Measurements from ENCODE around the gene PPM1G. TPM values are rescaled to one million over a fixed set of nuclear protein-coding genes. Genes with fewer than 3 reads are reported as not detected.

The PPM1G gene
- total RNA-seq, 1 donor from 2014 or later: 24.7 TPM

DNA sequence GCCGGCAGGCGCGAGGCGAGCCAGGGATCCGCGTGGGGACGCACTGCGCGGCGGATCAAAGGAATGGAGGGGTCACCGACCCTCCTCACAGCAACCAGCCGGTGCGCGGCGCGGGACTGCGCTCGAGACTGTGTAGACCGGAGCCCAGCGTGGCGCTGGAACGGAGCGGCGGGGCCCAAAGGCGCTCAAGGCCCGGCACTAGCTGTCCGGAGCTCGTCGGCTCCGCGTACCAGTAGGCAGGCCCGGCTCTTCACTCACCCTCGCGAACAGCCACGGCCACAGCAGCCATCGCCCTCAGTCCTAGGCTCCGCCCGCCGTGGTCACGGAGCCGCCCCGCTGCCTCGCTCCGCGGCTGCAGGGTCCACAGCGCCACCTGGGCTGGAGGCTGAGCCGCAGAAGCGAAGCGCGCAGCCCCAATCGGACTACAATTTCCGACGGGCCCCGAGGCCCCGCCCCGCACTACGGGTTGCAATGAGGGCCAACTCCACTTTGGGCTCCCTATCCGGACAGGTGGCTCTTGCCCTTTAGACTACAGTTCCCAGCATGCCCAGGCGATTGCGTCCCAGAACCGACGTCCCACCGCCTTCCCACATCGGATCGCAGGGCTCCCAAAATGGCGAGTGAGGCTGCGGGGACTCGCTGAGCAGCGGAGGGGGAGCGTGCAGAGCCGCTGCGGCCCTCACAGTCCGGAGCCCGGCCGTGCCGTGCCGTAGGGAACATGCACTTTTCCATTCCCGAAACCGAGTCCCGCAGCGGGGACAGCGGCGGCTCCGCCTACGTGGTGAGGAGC is 39.2 kb downstream of the PPM1G start, which contains the start of the genes EIF2B4 and SNX17:
Gene EIF2B4, minus strand, starts transcription at position 313 of the 790 bp plus-strand sequence. Its CDS starts 24 bp downstream, at position 289.
Gene SNX17, plus strand, starts transcription at position 591 of the 790 bp plus-strand sequence. Its CDS starts 128 bp downstream, at position 719.
- peak; percentile 97 to 100 for DNase-seq (ENCODE audit: low spot score in 2 of 2)
- intact Hi-C loops (cut with DNase I): loop anchor here (1.0 to 5.0 kb wide), 6 partner anchors 10 to 117 kb away; partner anchors contain the start of genes GTF3C2, IFT172, MPV17 and PPM1G
- peak within 1 kb of the TSS; percentile 70 to 84 for H3K4me3 ChIP-seq
- no peaks in the 10 kb centered on the region for H3K9me3 ChIP-seq
- TF ChIP-seq, protein P1, sequence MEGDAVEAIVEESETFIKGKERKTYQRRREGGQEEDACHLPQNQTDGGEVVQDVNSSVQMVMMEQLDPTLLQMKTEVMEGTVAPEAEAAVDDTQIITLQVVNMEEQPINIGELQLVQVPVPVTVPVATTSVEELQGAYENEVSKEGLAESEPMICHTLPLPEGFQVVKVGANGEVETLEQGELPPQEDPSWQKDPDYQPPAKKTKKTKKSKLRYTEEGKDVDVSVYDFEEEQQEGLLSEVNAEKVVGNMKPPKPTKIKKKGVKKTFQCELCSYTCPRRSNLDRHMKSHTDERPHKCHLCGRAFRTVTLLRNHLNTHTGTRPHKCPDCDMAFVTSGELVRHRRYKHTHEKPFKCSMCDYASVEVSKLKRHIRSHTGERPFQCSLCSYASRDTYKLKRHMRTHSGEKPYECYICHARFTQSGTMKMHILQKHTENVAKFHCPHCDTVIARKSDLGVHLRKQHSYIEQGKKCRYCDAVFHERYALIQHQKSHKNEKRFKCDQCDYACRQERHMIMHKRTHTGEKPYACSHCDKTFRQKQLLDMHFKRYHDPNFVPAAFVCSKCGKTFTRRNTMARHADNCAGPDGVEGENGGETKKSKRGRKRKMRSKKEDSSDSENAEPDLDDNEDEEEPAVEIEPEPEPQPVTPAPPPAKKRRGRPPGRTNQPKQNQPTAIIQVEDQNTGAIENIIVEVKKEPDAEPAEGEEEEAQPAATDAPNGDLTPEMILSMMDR (IDR thresholded peaks at IDR 0.05): peak; percentile 68 to 87 (median 83)
- H3K4me1 ChIP-seq: peaks cover 9 to 23% of the 10 kb centered on the region in 2 donors
- peak within 1 kb of the TSS; percentile 87 to 95 for H3K27ac ChIP-seq
- no peaks in the 10 kb centered on the region for H3K27me3 ChIP-seq
- peaks cover 51 to 63% of the 10 kb centered on the region in 2 donors for H3K36me3 ChIP-seq

DNA sequence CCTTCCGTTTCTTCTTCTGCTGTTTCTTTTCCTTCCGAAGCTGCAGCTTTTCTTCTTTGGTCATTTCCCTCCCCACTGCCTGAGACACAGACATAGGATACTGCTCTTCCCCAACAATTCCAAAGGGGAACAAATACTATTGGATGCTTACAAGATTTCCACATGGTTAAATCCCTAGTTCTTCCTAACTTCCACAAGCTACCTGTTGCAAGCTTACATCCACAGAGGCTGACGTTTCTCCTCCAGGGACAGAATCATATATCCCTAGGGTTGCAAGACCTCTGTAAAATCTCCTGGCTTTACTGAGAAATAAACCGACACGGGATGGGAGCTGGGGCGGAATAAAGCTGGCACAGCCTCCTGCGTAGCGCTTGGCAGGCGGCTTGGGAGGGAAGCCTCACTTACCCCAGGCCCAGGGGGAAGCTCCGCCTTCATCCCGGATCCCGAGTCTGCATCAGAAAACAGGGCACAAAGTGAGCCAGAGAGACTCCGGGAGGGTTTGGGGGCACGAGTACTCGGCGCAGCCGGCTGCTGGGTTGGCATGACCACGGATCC is 39.8 kb downstream of the PPM1G start:
- peaks cover 9 to 23% of the 10 kb centered on the region in 2 donors for H3K4me1 ChIP-seq
- no peaks in the 10 kb centered on the region for H3K9me3 ChIP-seq
- intact Hi-C loops (cut with DNase I): loop anchor here (1.0 to 5.0 kb wide), 6 partner anchors 11 to 118 kb away; partner anchors contain the start of genes GTF3C2, IFT172, MPV17 and PPM1G
- H3K4me3 ChIP-seq: peak overlapping the region; percentile 70 to 84
- peak in 1 of 2 donors; percentile 79 for DNase-seq (ENCODE audit: low spot score in 2 of 2)
- peak overlapping the region; percentile 84 to 87 for H3K27ac ChIP-seq
- H3K27me3 ChIP-seq: no peaks in the 10 kb centered on the region
- TF ChIP-seq, protein P1 (IDR thresholded peaks at IDR 0.05): no peak
- peaks cover 48 to 62% of the 10 kb centered on the region in 2 donors for H3K36me3 ChIP-seq

DNA sequence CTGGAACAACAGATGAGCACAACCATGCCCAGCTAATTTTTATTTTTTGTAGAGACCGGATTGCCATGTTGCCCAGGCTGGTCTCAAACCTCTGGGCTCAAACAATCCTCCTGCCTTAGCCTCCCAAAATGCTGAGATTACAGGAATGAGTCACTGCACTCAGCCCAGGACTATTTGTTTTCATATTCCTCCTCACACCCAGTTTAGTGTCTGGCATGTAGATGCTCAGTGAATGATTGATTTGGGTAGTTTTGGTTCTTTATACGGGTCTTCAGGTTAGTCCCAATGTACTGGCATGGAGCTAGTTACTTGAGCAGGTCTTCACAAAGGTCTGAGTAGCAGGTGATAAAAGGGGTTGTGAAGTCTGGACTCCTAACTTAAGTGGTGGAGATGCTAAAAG is 45.5 kb downstream of the PPM1G start:
- no peak for DNase-seq (ENCODE audit: low spot score in 2 of 2)
- H3K4me3 ChIP-seq: no peak overlapping the region
- no peak overlapping the region for H3K27ac ChIP-seq
- peaks cover 36 to 50% of the 10 kb centered on the region in 2 donors for H3K36me3 ChIP-seq
- no peaks in the 10 kb centered on the region for H3K9me3 ChIP-seq
- H3K27me3 ChIP-seq: no peaks in the 10 kb centered on the region
- intact Hi-C loops (cut with DNase I): no loop called here
- peaks cover 1 to 5% of the 10 kb centered on the region in 2 donors for H3K4me1 ChIP-seq
- TF ChIP-seq, protein P1 (IDR thresholded peaks at IDR 0.05): no peak

DNA sequence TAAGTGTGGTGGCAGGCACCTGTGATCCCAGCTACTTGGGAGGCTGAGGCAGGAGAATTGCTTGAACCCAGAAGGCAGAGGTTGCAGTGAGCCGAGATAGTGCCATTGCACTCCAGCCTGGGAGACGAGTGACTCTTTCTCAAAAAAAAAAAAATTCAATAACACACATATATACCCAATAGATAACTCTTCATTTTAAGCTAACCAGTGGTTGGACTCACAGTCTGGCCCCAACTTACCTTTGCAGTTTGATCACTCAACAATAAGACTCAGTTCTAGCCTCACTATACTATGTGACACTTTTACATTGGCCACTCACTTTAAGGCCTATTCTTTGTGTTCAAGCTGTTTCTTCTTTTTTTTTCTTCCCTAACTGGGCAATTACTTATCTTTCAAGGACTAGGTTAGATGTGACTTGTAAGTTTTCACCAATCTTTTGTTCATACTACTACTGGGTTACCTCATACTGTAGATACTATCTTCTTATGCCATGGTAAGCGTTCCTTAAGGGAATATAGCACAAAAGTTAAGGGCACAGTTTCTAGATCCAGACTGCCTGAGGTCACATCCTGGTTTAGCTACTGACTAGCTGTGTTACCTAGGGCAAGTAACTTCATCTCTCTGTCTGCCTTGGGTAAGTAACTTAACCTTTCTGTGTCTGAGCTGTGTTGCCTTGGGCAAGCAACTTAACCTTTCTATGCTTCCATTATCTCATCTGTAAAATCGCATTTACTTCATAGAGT is 46.5 kb downstream of the PPM1G start:
- Histone ChIP-seq H3K36me3 (peaks cover 35 to 41% of the 10 kb centered on the region in 2 donors), H3K4me3 (no peak overlapping the region), H3K27ac (no peak overlapping the region), H3K27me3 (no peaks in the 10 kb centered on the region), H3K9me3 (no peaks in the 10 kb centered on the region), H3K4me1 (peaks cover 3 to 6% of the 10 kb centered on the region in 2 donors)
- intact Hi-C loops (cut with DNase I): no loop called here
- TF ChIP-seq, protein P1 (IDR thresholded peaks at IDR 0.05): no peak
- DNase-seq (ENCODE audit: low spot score in 2 of 2): no peak

All from ascending aorta (tissue), 2 donors.